Measurements from ENCODE around the gene ATP1A1. TPM values are rescaled to one million over a fixed set of nuclear protein-coding genes. Genes with fewer than 3 reads are reported as not detected.

Gene ATP1A1
- total and polyA plus RNA-seq, 2 donors (not counting 1 experiment from before 2014, with no cell fraction given), result 58.9 to 107 TPM

DNA sequence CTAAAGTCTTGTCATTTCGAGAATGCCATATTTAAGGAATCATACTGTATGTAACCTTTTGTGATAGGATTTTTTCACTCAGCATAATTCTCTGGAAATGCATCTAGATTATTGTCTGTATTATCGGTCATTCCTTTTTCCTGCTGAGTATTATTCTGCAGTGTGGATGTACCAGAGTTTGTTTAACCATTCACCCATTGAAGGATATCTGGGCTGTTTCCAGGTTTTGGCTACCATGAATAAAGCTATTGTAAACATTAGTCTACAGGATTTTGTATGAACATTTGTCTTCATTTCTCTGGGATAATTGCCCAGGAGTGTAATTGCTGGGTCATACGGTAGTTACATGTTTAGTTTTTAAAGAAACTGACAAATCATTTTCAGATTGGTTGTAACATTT is 61.8 kb downstream of the ATP1A1 start:
- no CpG with 5 or more reads among the region's 3 CpGs for WGBS (ENCODE audit: insufficient coverage)
- POLR2A ChIA-PET, result no interaction called here
- no peaks in the 10 kb centered on the region for H3K79me2 ChIP-seq (ENCODE audit: control insufficient read depth, insufficient read depth, low read length)
- ATAC-seq (ENCODE audit: low read depth) (no peak), DNase-seq (no peak)
- CTCF ChIA-PET, result no interaction called here
- no peaks in the 10 kb centered on the region for H3K36me3 ChIP-seq (replicated peaks in 1 of 2; ENCODE audit: control extremely low read depth in 1 of 2, control insufficient read depth in 1 of 2, extremely low read depth in 1 of 2, insufficient read depth in 2 of 2, low read length in 1 of 2)
- Mint-ChIP-seq H3K27ac (no peak overlapping the region), H3K9me3 (ENCODE audit: insufficient read depth) (no peaks in the 10 kb centered on the region), H3K4me3 (no peak overlapping the region), H3K27me3 (no peaks in the 10 kb centered on the region), H3K4me1 (no peaks in the 10 kb centered on the region)
- H3K9me3 ChIP-seq (ENCODE audit: control extremely low read depth in 1 of 3, control insufficient read depth in 2 of 3, insufficient read depth in 1 of 3, low read length in 2 of 3), result no peaks in the 10 kb centered on the region
- H3K4me2 ChIP-seq (replicated peaks; ENCODE audit: low read depth, low read length, poor library complexity, severe bottlenecking), result no peak overlapping the region
- H3K9ac ChIP-seq (ENCODE audit: low read length), result no peak overlapping the region
- no peaks in the 10 kb centered on the region for H4K20me1 ChIP-seq (ENCODE audit: control insufficient read depth, insufficient read depth, low read length, poor library complexity, severe bottlenecking)
- intact Hi-C loops (cut with micrococcal nuclease), result no loop called here
- H3K27ac ChIP-seq (ENCODE audit: low read length in 2 of 2), result no peak overlapping the region
- H3K27me3 ChIP-seq (replicated peaks in 1 of 4; ENCODE audit: control extremely low read depth in 1 of 4, control insufficient read depth in 3 of 4, insufficient read depth in 4 of 4, low read length in 3 of 4), result peaks cover 0 to 4% (median 0%) of the 10 kb centered on the region in 4 experiments
- no peak overlapping the region for H3K4me3 ChIP-seq (ENCODE audit: control extremely low read depth in 1 of 5, extremely low read depth in 1 of 5, insufficient read depth in 1 of 5, low read depth in 2 of 5, low read length in 4 of 5)
- no peak overlapping the region for H2AFZ ChIP-seq (ENCODE audit: insufficient read depth, low read depth, low read length, poor library complexity, severe bottlenecking)
- no peak for TF ChIP-seq CTCF (IDR thresholded peaks at IDR 0.05)
- no peak for TF ChIP-seq EZH2 (IDR thresholded peaks at IDR 0.05; ENCODE audit: borderline replicate concordance, insufficient read depth, low read depth, low read length, poor library complexity, severe bottlenecking)
- no peaks in the 10 kb centered on the region for H3K4me1 ChIP-seq (ENCODE audit: control insufficient read depth in 2 of 2, insufficient read depth in 2 of 2, low read length in 2 of 2)

- Mint-ChIP-seq H3K4me1 (no peaks in the 10 kb centered on the region), H3K4me3 (no peak overlapping the region), H3K9me3 (ENCODE audit: insufficient read depth) (no peaks in the 10 kb centered on the region), H3K27ac (no peak overlapping the region), H3K27me3 (peaks cover 4% of the 10 kb centered on the region)
- Histone ChIP-seq H3K9me3 (ENCODE audit: control extremely low read depth in 1 of 3, control insufficient read depth in 2 of 3, insufficient read depth in 1 of 3, low read length in 2 of 3) (no peaks in the 10 kb centered on the region), H3K27ac (ENCODE audit: low read length in 2 of 2) (no peak overlapping the region), H3K9ac (ENCODE audit: low read length) (no peak overlapping the region), H3K36me3 (replicated peaks in 1 of 2; ENCODE audit: control extremely low read depth in 1 of 2, control insufficient read depth in 1 of 2, extremely low read depth in 1 of 2, insufficient read depth in 2 of 2, low read length in 1 of 2) (no peaks in the 10 kb centered on the region), H3K4me3 (ENCODE audit: control extremely low read depth in 1 of 5, extremely low read depth in 1 of 5, insufficient read depth in 1 of 5, low read depth in 2 of 5, low read length in 4 of 5) (no peak overlapping the region), H3K4me2 (replicated peaks; ENCODE audit: low read depth, low read length, poor library complexity, severe bottlenecking) (no peak overlapping the region), H3K4me1 (ENCODE audit: control insufficient read depth in 2 of 2, insufficient read depth in 2 of 2, low read length in 2 of 2) (no peaks in the 10 kb centered on the region), H4K20me1 (ENCODE audit: control insufficient read depth, insufficient read depth, low read length, poor library complexity, severe bottlenecking) (no peaks in the 10 kb centered on the region), H3K27me3 (replicated peaks in 1 of 4; ENCODE audit: control extremely low read depth in 1 of 4, control insufficient read depth in 3 of 4, insufficient read depth in 4 of 4, low read length in 3 of 4) (peaks cover 0 to 5% (median 2%) of the 10 kb centered on the region in 4 experiments), H2AFZ (ENCODE audit: insufficient read depth, low read depth, low read length, poor library complexity, severe bottlenecking) (no peak overlapping the region), H3K79me2 (ENCODE audit: control insufficient read depth, insufficient read depth, low read length) (no peaks in the 10 kb centered on the region)
- POLR2A ChIA-PET, result no interaction called here
- ATAC-seq (ENCODE audit: low read depth) (no peak), DNase-seq (no peak)
- intact Hi-C loops (cut with micrococcal nuclease), result no loop called here
- CTCF ChIA-PET, result no interaction called here
- no CpG with 5 or more reads among the region's 2 CpGs for WGBS (ENCODE audit: insufficient coverage)
- no peak for TF ChIP-seq EZH2 (IDR thresholded peaks at IDR 0.05; ENCODE audit: borderline replicate concordance, insufficient read depth, low read depth, low read length, poor library complexity, severe bottlenecking)
- TF ChIP-seq CTCF (IDR thresholded peaks at IDR 0.05), result no peak
Measured at GRCh38 chr1:116435806-116436610, 63.0 kb downstream of the ATP1A1 start.
